Neuronal stem cell (in vitro differentiated cells): ENCODE measurements around the gene NRXN3.

Experiments used
- DNase-seq: peaks from one replicate; pipeline ENCODE4 v3.0.0-alpha.2; 2013; ENCODE audit warnings: low spot score
- H2AFZ ChIP-seq: one replicate; pipeline ENCODE4 v1.6.1; 2013; ENCODE audit warnings: mild to moderate bottlenecking, low read length, inconsistent platforms
- H2AK5ac ChIP-seq: 2 replicates; pipeline ENCODE4 v1.6.1; 2013; ENCODE audit warnings: low read depth, mild to moderate bottlenecking, inconsistent platforms, low read length, moderate library complexity, mixed read lengths
- H2BK120ac ChIP-seq: 2 replicates; pipeline ENCODE4 v1.6.1; 2013; ENCODE audit warnings: low read depth, mild to moderate bottlenecking, inconsistent platforms, low read length, moderate library complexity, mixed read lengths
- H2BK12ac ChIP-seq: one replicate; pipeline ENCODE4 v1.6.1; 2013; ENCODE audit warnings: low read length, inconsistent platforms
- H2BK15ac ChIP-seq: 2 replicates; pipeline ENCODE4 v1.6.1; 2013; ENCODE audit warnings: mild to moderate bottlenecking, low read length, inconsistent platforms, mixed read lengths
- H2BK5ac ChIP-seq: one replicate; pipeline ENCODE4 v1.6.1; 2013; ENCODE audit warnings: inconsistent platforms, mild to moderate bottlenecking, low read length, moderate library complexity
- H3K14ac ChIP-seq: one replicate; pipeline ENCODE4 v1.6.1; 2013; ENCODE audit warnings: low read length, inconsistent platforms
- H3K18ac ChIP-seq: 2 replicates; pipeline ENCODE4 v1.6.1; 2013; ENCODE audit warnings: low read length, inconsistent platforms
- H3K23ac ChIP-seq: 2 replicates; pipeline ENCODE4 v1.6.1; 2013; ENCODE audit warnings: low read depth, mild to moderate bottlenecking, mixed read lengths, low read length, inconsistent platforms; ENCODE audit not compliant: poor library complexity
- H3K27ac ChIP-seq: replicated peaks from 3 replicates; pipeline ENCODE4 v1.5.1; 2013; ENCODE audit warnings: low read length, inconsistent platforms
- H3K27me3 ChIP-seq, 3 experiments: 2 replicates each; pipeline ENCODE4 v1.6.1; 2013; ENCODE audit warnings: low read length in 3 of 3, mild to moderate bottlenecking in 2 of 3, inconsistent platforms in 1 of 3, low read depth in 1 of 3, mixed read lengths in 1 of 3, moderate library complexity in 1 of 3; ENCODE audit not compliant: control insufficient read depth in 3 of 3, insufficient read depth in 3 of 3
- H3K36me3 ChIP-seq, 2 donors: replicated peaks in 1 of 2; 2 replicates each; pipeline ENCODE4 v1.6.1; 2013; ENCODE audit warnings: low read length in 2 of 2; ENCODE audit not compliant: control insufficient read depth in 2 of 2, insufficient read depth in 2 of 2
- H3K4ac ChIP-seq: 2 replicates; pipeline ENCODE4 v1.6.1; 2013; ENCODE audit warnings: inconsistent platforms, mild to moderate bottlenecking, low read length, moderate library complexity
- H3K4me1 ChIP-seq, 2 donors: 1 replicate in 1 of 2; 2 replicates in 1 of 2; pipeline ENCODE4 v1.6.1; 2013; ENCODE audit warnings: low read length in 2 of 2, low read depth in 1 of 2; ENCODE audit not compliant: control insufficient read depth in 2 of 2, insufficient read depth in 1 of 2
- H3K4me2 ChIP-seq: one replicate; pipeline ENCODE4 v1.6.1; 2013; ENCODE audit warnings: mild to moderate bottlenecking, low read length, inconsistent platforms; ENCODE audit not compliant: insufficient read depth, poor library complexity, severe bottlenecking
- H3K4me3 ChIP-seq, 2 donors: 2 replicates each; pipeline ENCODE4 v1.5.1; 2013; ENCODE audit warnings: low read length in 2 of 2, mild to moderate bottlenecking in 2 of 2, inconsistent platforms in 1 of 2, moderate library complexity in 1 of 2
- H3K79me1 ChIP-seq: one replicate; pipeline ENCODE4 v1.6.1; 2013; ENCODE audit warnings: low read depth, mild to moderate bottlenecking, inconsistent platforms, low read length, moderate library complexity
- H3K9ac ChIP-seq: one replicate; pipeline ENCODE4 v1.6.1; 2013; ENCODE audit warnings: mild to moderate bottlenecking, low read depth, low read length, inconsistent platforms; ENCODE audit not compliant: poor library complexity
- H3K9me3 ChIP-seq, 2 donors: replicated peaks in 1 of 2; 2 replicates each; pipeline versions ENCODE3 to v1.6.1; 2013; ENCODE audit warnings: low read length in 2 of 2, mild to moderate bottlenecking in 2 of 2, inconsistent platforms in 1 of 2, low read depth in 1 of 2, mixed read lengths in 1 of 2, moderate library complexity in 1 of 2; ENCODE audit not compliant: control insufficient read depth in 2 of 2, insufficient read depth in 1 of 2
- H4K8ac ChIP-seq: one replicate; pipeline ENCODE4 v1.6.1; 2013; ENCODE audit warnings: low read depth, mild to moderate bottlenecking, inconsistent platforms, low read length, moderate library complexity
- H4K91ac ChIP-seq: one replicate; pipeline ENCODE4 v1.6.1; 2013; ENCODE audit warnings: low read length, low read depth, mild to moderate bottlenecking, inconsistent platforms; ENCODE audit not compliant: poor library complexity
- WGBS, 2 donors: extraction: QIAGEN DNeasy Blood & Tissue Kit; methylation state at CpG; one replicate each; pipeline ENCODE4 v1.1.7; 2013; ENCODE audit warnings: missing lambda C conversion rate in 2 of 2, mixed read lengths in 1 of 2; ENCODE audit not compliant: insufficient read length in 2 of 2, insufficient replicate concordance in 1 of 2; ENCODE audit errors: extremely low coverage in 2 of 2; 5-methylcytosine and 5-hydroxymethylcytosine counted together

The NRXN3 gene

DNA sequence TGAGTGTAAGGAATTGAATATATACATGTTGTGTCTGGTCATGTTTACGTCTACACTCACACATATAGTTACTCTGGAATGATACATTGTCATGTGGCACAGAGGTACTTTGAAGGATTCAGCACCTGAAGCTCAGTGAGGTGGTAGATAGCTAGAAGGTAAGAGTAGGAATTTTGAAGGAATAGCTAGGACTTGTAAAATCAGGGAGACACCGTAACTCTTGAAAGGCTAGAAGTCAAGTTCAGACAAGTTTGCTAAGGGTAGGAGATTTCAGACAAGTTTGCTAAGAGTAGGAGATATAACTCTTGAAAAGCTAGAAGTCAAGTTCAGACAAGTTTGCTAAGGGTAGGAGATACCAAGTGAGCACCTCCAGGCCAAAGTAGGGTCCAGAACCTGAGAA lies 14.0 kb upstream of the NRXN3 start:
- Histone ChIP-seq H3K4ac (no peak overlapping the region), H3K18ac (no peak overlapping the region), H3K9me3 (no peaks in the 10 kb centered on the region), H2AK5ac (no peak overlapping the region), H3K9ac (no peak overlapping the region), H2BK15ac (no peak overlapping the region), H4K91ac (no peak overlapping the region), H2BK5ac (no peak overlapping the region), H3K4me3 (no peak overlapping the region), H3K27me3 (no peaks in the 10 kb centered on the region), H3K4me1 (no peaks in the 10 kb centered on the region), H4K8ac (no peak overlapping the region), H3K14ac (no peak overlapping the region), H2BK12ac (no peak overlapping the region), H2AFZ (no peak overlapping the region), H2BK120ac (no peak overlapping the region), H3K36me3 (no peaks in the 10 kb centered on the region), H3K23ac (no peak overlapping the region), H3K27ac (no peak overlapping the region), H3K4me2 (no peak overlapping the region), H3K79me1 (no peaks in the 10 kb centered on the region)
- DNase-seq, result no peak
- WGBS, 2 donors, result no CpG with 5 or more reads among the region's 2 CpGs

GRCh38 chr14:78157494-78158437 lies 12.4 kb upstream of the NRXN3 start:
- no peaks in the 10 kb centered on the region for H3K9me3 ChIP-seq
- DNase-seq, result peak; percentile 39
- no peak overlapping the region for H3K4ac ChIP-seq
- H3K4me3 ChIP-seq, result no peak overlapping the region
- H3K18ac ChIP-seq, result no peak overlapping the region
- no peaks in the 10 kb centered on the region for H3K4me1 ChIP-seq
- no peak overlapping the region for H2BK5ac ChIP-seq
- no peaks in the 10 kb centered on the region for H3K79me1 ChIP-seq
- H3K9ac ChIP-seq, result no peak overlapping the region
- H4K8ac ChIP-seq, result no peak overlapping the region
- H2BK12ac ChIP-seq, result no peak overlapping the region
- H2BK15ac ChIP-seq, result no peak overlapping the region
- no peak overlapping the region for H3K23ac ChIP-seq
- no peak overlapping the region for H3K4me2 ChIP-seq
- H2AK5ac ChIP-seq, result no peak overlapping the region
- H3K27me3 ChIP-seq, result no peaks in the 10 kb centered on the region
- no CpG with 5 or more reads among the region's 15 CpGs for WGBS, 2 donors
- H2AFZ ChIP-seq, result no peak overlapping the region
- no peak overlapping the region for H2BK120ac ChIP-seq
- H3K14ac ChIP-seq, result no peak overlapping the region
- no peaks in the 10 kb centered on the region for H3K36me3 ChIP-seq
- no peak overlapping the region for H3K27ac ChIP-seq
- no peak overlapping the region for H4K91ac ChIP-seq

GRCh38 chr14:78162202-78162601 lies 8.0 kb upstream of the NRXN3 start:
- H3K14ac ChIP-seq, result no peak overlapping the region
- no peak overlapping the region for H3K9ac ChIP-seq
- no peak overlapping the region for H2AK5ac ChIP-seq
- no peak overlapping the region for H3K18ac ChIP-seq
- H3K36me3 ChIP-seq, result no peaks in the 10 kb centered on the region
- H3K27me3 ChIP-seq, result peaks cover 0 to 2% (median 0%) of the 10 kb centered on the region in 3 experiments
- H2BK12ac ChIP-seq, result no peak overlapping the region
- no peak overlapping the region for H2BK120ac ChIP-seq
- H3K9me3 ChIP-seq, result peaks cover 0 to 2% of the 10 kb centered on the region in 2 donors
- H2BK15ac ChIP-seq, result no peak overlapping the region
- no peak overlapping the region for H2AFZ ChIP-seq
- H3K4ac ChIP-seq, result no peak overlapping the region
- H4K91ac ChIP-seq, result no peak overlapping the region
- no peak overlapping the region for H3K23ac ChIP-seq
- no peak for DNase-seq
- H3K4me3 ChIP-seq, result no peak overlapping the region
- no CpG with 5 or more reads among the region's 5 CpGs for WGBS, 2 donors
- H2BK5ac ChIP-seq, result no peak overlapping the region
- no peak overlapping the region for H3K27ac ChIP-seq
- H3K4me1 ChIP-seq, result no peaks in the 10 kb centered on the region
- H4K8ac ChIP-seq, result no peak overlapping the region
- no peaks in the 10 kb centered on the region for H3K79me1 ChIP-seq
- H3K4me2 ChIP-seq, result no peak overlapping the region

GRCh38 chr14:78164226-78164853 lies 5.8 kb upstream of the NRXN3 start:
- Histone ChIP-seq H3K23ac (no peak overlapping the region), H3K9ac (no peak overlapping the region), H3K27me3 (peaks cover 0 to 2% (median 0%) of the 10 kb centered on the region in 3 experiments), H3K79me1 (no peaks in the 10 kb centered on the region), H3K14ac (no peak overlapping the region), H2BK5ac (no peak overlapping the region), H3K4me1 (no peaks in the 10 kb centered on the region), H3K4me2 (no peak overlapping the region), H4K8ac (no peak overlapping the region), H2BK15ac (no peak overlapping the region), H3K9me3 (peaks cover 0 to 2% of the 10 kb centered on the region in 2 donors), H2BK120ac (no peak overlapping the region), H2BK12ac (no peak overlapping the region), H2AFZ (no peak overlapping the region), H3K4ac (no peak overlapping the region), H2AK5ac (no peak overlapping the region), H3K27ac (no peak overlapping the region), H3K18ac (no peak overlapping the region), H3K36me3 (no peaks in the 10 kb centered on the region), H3K4me3 (no peak overlapping the region), H4K91ac (no peak overlapping the region)
- DNase-seq, result peak; percentile 54
- WGBS, 2 donors, result no CpG with 5 or more reads among the region's 8 CpGs
